Sigmoid colon (tissue), 7 donors: ENCODE results near the gene FABP3. TPM values are rescaled to one million over a fixed set of nuclear protein-coding genes. Genes with fewer than 3 reads are reported as not detected.
A peak's percentile ranks its signal among the peaks of the same experiment; 100 is the strongest.

Experiments
- DNase-seq: peaks from one replicate; pipeline ENCODE4 v3.0.0-alpha.2; 2019
- H3K27ac ChIP-seq, 4 donors: fragments of 200-600 bp; sonication (generic); one replicate each; pipeline ENCODE4 v1.5.1; 2016 to 2019; ENCODE audit warnings: mild to moderate bottlenecking in 1 of 4
- H3K27me3 ChIP-seq, 3 donors: fragments of 200-600 bp; sonication (generic); one replicate each; pipeline ENCODE4 v1.5.1; 2019; ENCODE audit warnings: mild to moderate bottlenecking in 1 of 3
- H3K36me3 ChIP-seq, 4 donors: fragments of 200-600 bp; sonication (generic); one replicate each; pipeline ENCODE4 v1.5.1; 2016 to 2019
- H3K4me1 ChIP-seq, 4 donors: fragments of 200-600 bp; sonication (generic); one replicate each; pipeline ENCODE4 v1.5.1; 2017 to 2019
- H3K4me3 ChIP-seq, 4 donors: fragments of 200-600 bp; sonication (generic); one replicate each; pipeline ENCODE4 v1.5.1; 2017 to 2019; ENCODE audit warnings: mild to moderate bottlenecking in 2 of 4, moderate library complexity in 1 of 4
- H3K9me3 ChIP-seq, 4 donors: fragments of 200-600 bp in 3 of 4; sonication (generic) in 3 of 4; one replicate each; pipeline versions ENCODE4 v1.5.1 to v1.6.1; 2013 to 2019
- CTCF ChIP-seq, 4 experiments: fragments of 450-650 bp in 3 of 4; fragments of 200-600 bp in 1 of 4; IDR thresholded peaks; one replicate each; pipeline ENCODE4 v1.5.1; 2016 to 2019; ENCODE audit warnings: antibody characterized with exemption in 4 of 4, mild to moderate bottlenecking in 3 of 4, moderate library complexity in 2 of 4
- EP300 ChIP-seq, 4 donors: sonication (generic); formaldehyde crosslinking; IDR thresholded peaks; one replicate each; pipeline ENCODE4 v1.6.1; 2017; ENCODE audit warnings: antibody characterized with exemption in 4 of 4
- POLR2A ChIP-seq, 2 donors: fragments of 450-650 bp; IDR thresholded peaks; one replicate each; pipeline ENCODE4 v1.6.1; 2016; ENCODE audit warnings: antibody characterized with exemption in 2 of 2, mild to moderate bottlenecking in 2 of 2, moderate library complexity in 2 of 2
- POLR2AphosphoS5 ChIP-seq, 4 donors: sonication (generic); formaldehyde crosslinking; IDR thresholded peaks; one replicate each; pipeline ENCODE4 v1.6.1; 2017; ENCODE audit warnings: antibody characterized with exemption in 4 of 4
- WGBS, 2 donors: extraction: QIAGEN DNeasy Blood & Tissue Kit; methylation state at CpG; one replicate each; pipeline ENCODE4 v1.1.7; 2013; 5-methylcytosine and 5-hydroxymethylcytosine counted together
- intact Hi-C: fragments of 100-400 bp; cut with DNase I; formaldehyde crosslinking; loops from one replicate; pipeline ENCODE4 v1.15.1; 2023
- polyA plus RNA-seq, 3 donors: library from polyadenylated mRNA; stranded (reverse); fragments of 200-250 nt; gene quantifications; one replicate each; pipeline ENCODE4 v1.2.3, GENCODE V29; 2013
- total RNA-seq, 4 donors: library from RNA; depleted of rRNA; stranded (reverse); fragments of >200 nt; gene quantifications; one replicate each; pipeline ENCODE4 v1.1.0, GENCODE V29; 2016
- donor health status: healthy with polysubstance abuse.
- donor health status: Bipolar disorder and iron deficiency.
- donor health status: healthy.

Gene FABP3
- total and polyA plus RNA-seq, 7 donors = 6.4 to 31.2 (median 16.4) TPM

- no peak overlapping the region for H3K27ac ChIP-seq
- WGBS, 2 donors = 70 to 74% methylated on average over 8 of the region's 8 CpGs
- peak; percentile 53 for DNase-seq
- H3K4me3 ChIP-seq = no peak overlapping the region
- H3K4me1 ChIP-seq = peaks cover 0 to 34% (median 32%) of the 10 kb centered on the region in 4 donors
- no peaks in the 10 kb centered on the region for H3K9me3 ChIP-seq
- TF ChIP-seq EP300 (IDR thresholded peaks at IDR 0.05) (no peak), POLR2AphosphoS5 (IDR thresholded peaks at IDR 0.05) (no peak), POLR2A (IDR thresholded peaks at IDR 0.05) (no peak), CTCF (IDR thresholded peaks at IDR 0.05) (no peak)
- H3K36me3 ChIP-seq = no peaks in the 10 kb centered on the region
- H3K27me3 ChIP-seq = no peaks in the 10 kb centered on the region
- intact Hi-C loops = no loop called here
Observed at GRCh38 chr1:31376375-31377134, 3.7 kb upstream of the FABP3 start.

- H3K36me3 ChIP-seq = no peaks in the 10 kb centered on the region
- WGBS, 2 donors = 72 to 82% methylated on average over 7 of the region's 7 CpGs
- intact Hi-C loops = no loop called here
- DNase-seq = peak; percentile 71
- H3K27ac ChIP-seq = peak overlapping the region; percentile 79 to 89 (median 85)
- TF ChIP-seq CTCF (IDR thresholded peaks at IDR 0.05) (no peak), POLR2A (IDR thresholded peaks at IDR 0.05) (no peak), EP300 (IDR thresholded peaks at IDR 0.05) (no peak), POLR2AphosphoS5 (IDR thresholded peaks at IDR 0.05) (no peak)
- H3K9me3 ChIP-seq = no peaks in the 10 kb centered on the region
- peaks cover 0 to 37% (median 32%) of the 10 kb centered on the region in 4 donors for H3K4me1 ChIP-seq
- no peak overlapping the region for H3K4me3 ChIP-seq
- no peaks in the 10 kb centered on the region for H3K27me3 ChIP-seq
Observed at GRCh38 chr1:31374511-31375196, 1.8 kb upstream of the FABP3 start.

GRCh38 chr1:31373897-31374486 is 1.1 kb upstream of the FABP3 start:
- intact Hi-C loops = no loop called here
- 26 to 34% methylated on average over 11 of the region's 11 CpGs for WGBS, 2 donors
- Histone ChIP-seq H3K4me1 (peaks cover 0 to 42% (median 37%) of the 10 kb centered on the region in 4 donors), H3K9me3 (no peaks in the 10 kb centered on the region), H3K27ac (peak overlapping the region; percentile 79 to 89 (median 85)), H3K27me3 (no peaks in the 10 kb centered on the region), H3K4me3 (peak overlapping the region; percentile 29 to 55 (median 52)), H3K36me3 (no peaks in the 10 kb centered on the region)
- TF ChIP-seq POLR2A (IDR thresholded peaks at IDR 0.05) (no peak), CTCF (IDR thresholded peaks at IDR 0.05) (no peak), POLR2AphosphoS5 (IDR thresholded peaks at IDR 0.05) (no peak), EP300 (IDR thresholded peaks at IDR 0.05) (no peak)
- DNase-seq = peak; percentile 27

GRCh38 chr1:31372751-31373055 is 173 bp downstream of the FABP3 start:
- Histone ChIP-seq H3K9me3 (no peaks in the 10 kb centered on the region), H3K27me3 (no peaks in the 10 kb centered on the region), H3K27ac (peak overlapping the region; percentile 79 to 89 (median 85)), H3K36me3 (peaks cover 0 to 2% (median 0%) of the 10 kb centered on the region in 4 donors), H3K4me1 (peaks cover 0 to 50% (median 46%) of the 10 kb centered on the region in 4 donors), H3K4me3 (peak overlapping the region; percentile 29 to 55 (median 52))
- no peak for DNase-seq
- TF ChIP-seq EP300 (IDR thresholded peaks at IDR 0.05) (no peak), CTCF (IDR thresholded peaks at IDR 0.05) (no peak), POLR2AphosphoS5 (IDR thresholded peaks at IDR 0.05) (no peak), POLR2A (IDR thresholded peaks at IDR 0.05) (no peak)
- 57 to 89% methylated on average over 10 of the region's 10 CpGs for WGBS, 2 donors
- intact Hi-C loops = no loop called here
